K562 (cell line): ENCODE results near the gene DENND10. TPM values are rescaled to one million over a fixed set of nuclear protein-coding genes. Genes with fewer than 3 reads are reported as not detected.

Experiments
- ATAC-seq: fragments of 200-7000 bp; cut with Tn5 transposase; 3 replicates; pipeline ENCODE4 v1.9.1; 2020; ENCODE audit warnings: moderate library complexity
- BruUV-seq: library from RNA; stranded (reverse); fragments of 400-500 nt; replicated peaks from 2 replicates; lab custom pipeline; 2021; lab: Mats Ljungman, UMichigan
- CTCF ChIA-PET: fragments of 300-600 bp; formaldehyde crosslinking; extraction: SDS; loops from one replicate; lab custom pipeline; 2021; ENCODE audit warnings: low intra/inter-chr PET ratio; lab: Yijun Ruan, JAX
- POLR2A ChIA-PET: fragments of 300-600, 350-650 bp; sonication (Branson Sonifier 250); formaldehyde crosslinking; extraction: SDS; loops from one replicate; lab custom pipeline; 2021; ENCODE audit warnings: antibody characterized with exemption, inconsistent platforms; lab: Yijun Ruan, JAX
- DNase-seq, 4 experiments: peaks; one replicate each; pipeline versions ENCODE4 v3.0.0 to v3.0.0-alpha.2; 2011 to 2018; ENCODE audit warnings: low spot score in 3 of 4, mixed read lengths in 3 of 4; ENCODE audit errors: extremely low read depth in 1 of 4
- FAIRE-seq: peaks from 2 replicates; lab custom pipeline; 2011; peaks lifted over from hg19 to GRCh38; lab: Jason Lieb, UNC
- H2AFZ ChIP-seq: 2 replicates; pipeline ENCODE4 v1.6.0; 2011; ENCODE audit warnings: low read depth, low read length, control low read depth, inconsistent platforms
- H3K27ac ChIP-seq: fragments of 200-600 bp; 3 replicates; pipeline ENCODE4 v1.8.0; 2011; ENCODE audit warnings: low read depth, mild to moderate bottlenecking, control low read depth, inconsistent platforms, low read length, moderate library complexity, mixed read lengths; ENCODE audit errors: extremely low read depth
- H3K27me3 ChIP-seq, 2 experiments: fragments of 300-600 bp in 1 of 2; 2 replicates in 1 of 2; 3 replicates in 1 of 2; pipeline versions ENCODE4 v1.6.0 to v1.8.0; 2011; ENCODE audit warnings: inconsistent platforms in 2 of 2, low read length in 2 of 2, mild to moderate bottlenecking in 1 of 2, mixed read lengths in 1 of 2, moderate library complexity in 1 of 2; ENCODE audit not compliant: control insufficient read depth in 2 of 2, insufficient read depth in 2 of 2
- H3K36me3 ChIP-seq: fragments of 300-600 bp; 3 replicates; pipeline ENCODE4 v1.8.0; 2011; ENCODE audit warnings: mild to moderate bottlenecking, low read length, inconsistent platforms; ENCODE audit not compliant: control insufficient read depth, insufficient read depth
- H3K4me1 ChIP-seq, 2 experiments: fragments of 200-600 bp in 1 of 2; replicated peaks in 1 of 2; 2 replicates in 1 of 2; 3 replicates in 1 of 2; pipeline versions ENCODE4 v1.5.1 to v1.8.0; 2011; ENCODE audit warnings: inconsistent platforms in 2 of 2, low read length in 2 of 2, mild to moderate bottlenecking in 1 of 2, mixed read lengths in 1 of 2, moderate library complexity in 1 of 2; ENCODE audit not compliant: control insufficient read depth in 2 of 2, insufficient read depth in 2 of 2
- H3K4me2 ChIP-seq: 2 replicates; pipeline ENCODE4 v1.6.1; 2011; ENCODE audit warnings: low read length, control low read depth, inconsistent platforms, mixed read lengths; ENCODE audit not compliant: insufficient read depth
- H3K4me3 ChIP-seq: fragments of 200-600 bp; sonication (generic), shearing (Covaris generic); 2 replicates; pipeline ENCODE4 v1.5.1; 2016; ENCODE audit warnings: control low read depth, inconsistent platforms
- H3K79me2 ChIP-seq: fragments of 200-600 bp; 3 replicates; pipeline ENCODE4 v1.8.0; 2011; ENCODE audit warnings: low read length, inconsistent platforms; ENCODE audit not compliant: control insufficient read depth, insufficient read depth
- H3K9ac ChIP-seq, 2 experiments: 2 replicates each; pipeline versions ENCODE4 v1.6.0 to v1.6.1; 2011; ENCODE audit warnings: low read depth in 2 of 2, low read length in 2 of 2, control low read depth in 1 of 2, inconsistent platforms in 1 of 2, mild to moderate bottlenecking in 1 of 2, mixed read lengths in 1 of 2; ENCODE audit not compliant: insufficient read depth in 1 of 2
- H3K9me1 ChIP-seq: one replicate; pipeline ENCODE4 v1.6.0; 2011; ENCODE audit warnings: inconsistent platforms, mild to moderate bottlenecking, low read length, moderate library complexity; ENCODE audit not compliant: control insufficient read depth, insufficient read depth
- H3K9me3 ChIP-seq: replicated peaks from 2 replicates; pipeline ENCODE4 v1.5.1; 2011; ENCODE audit warnings: low read depth, low read length, inconsistent platforms; ENCODE audit not compliant: control insufficient read depth, insufficient read depth
- H4K20me1 ChIP-seq: replicated peaks from 2 replicates; pipeline ENCODE4 v1.6.1; 2011; ENCODE audit warnings: low read length, inconsistent platforms, mixed read lengths; ENCODE audit not compliant: control insufficient read depth, insufficient read depth
- ARID3B ChIP-seq: fragments of 250-450 bp; sonication (Bioruptor Pico); IDR thresholded peaks from 2 replicates; pipeline ENCODE4 v1.4.0; 2020; ENCODE audit warnings: borderline replicate concordance
- COPS2 ChIP-seq: fragments of 450-650 bp; conservative IDR thresholded peaks from 2 replicates; pipeline ENCODE4 v1.6.1; 2016; ENCODE audit warnings: mild to moderate bottlenecking, moderate library complexity
- DPF2 ChIP-seq: fragments of 450-650 bp; IDR thresholded peaks from 2 replicates; pipeline ENCODE4 v1.6.1; 2016
- HLTF ChIP-seq: fragments of 450-650 bp; IDR thresholded peaks from 2 replicates; pipeline ENCODE4 v1.6.1; 2016
- ILF3 ChIP-seq: fragments of 450-650 bp; IDR thresholded peaks from 2 replicates; pipeline ENCODE4 v1.6.1; 2018; ENCODE audit warnings: antibody characterized with exemption, mild to moderate bottlenecking, moderate library complexity, borderline replicate concordance
- NBN ChIP-seq: fragments of 450-650 bp; IDR thresholded peaks from 2 replicates; pipeline ENCODE4 v1.6.1; 2016; ENCODE audit warnings: low read depth, mild to moderate bottlenecking
- NCOA1 ChIP-seq: fragments of 450-650 bp; IDR thresholded peaks from 2 replicates; pipeline ENCODE4 v1.6.1; 2016; ENCODE audit warnings: low read depth
- NCOA2 ChIP-seq, 2 experiments: fragments of 450-650 bp; IDR thresholded peaks; 2 replicates each; pipeline ENCODE4 v1.6.1; 2018; ENCODE audit warnings: mild to moderate bottlenecking in 2 of 2, moderate library complexity in 1 of 2; ENCODE audit not compliant: partially characterized antibody in 2 of 2
- NEUROD1 ChIP-seq: fragments of 150-350 bp; IDR thresholded peaks from 2 replicates; pipeline ENCODE4 v1.6.1; 2014; ENCODE audit warnings: borderline replicate concordance, low read length, low read depth; ENCODE audit not compliant: partially characterized antibody
- NR2C1 ChIP-seq, 2 experiments: fragments of 450-650 bp; IDR thresholded peaks; 2 replicates each; pipeline ENCODE4 v1.6.1; 2017; ENCODE audit warnings: mild to moderate bottlenecking in 2 of 2, antibody characterized with exemption in 1 of 2, inconsistent platforms in 1 of 2, missing compliant biosample characterization in 1 of 2, missing genetic modification characterization in 1 of 2
- POLR2A ChIP-seq: fragments of 450-650 bp; conservative IDR thresholded peaks from 2 replicates; pipeline ENCODE4 v1.6.1; 2016
- RAD21 ChIP-seq, 2 experiments: fragments of 250-450 bp in 1 of 2; fragments of 450-650 bp in 1 of 2; sonication (Bioruptor Pico) in 1 of 2; formaldehyde crosslinking in 1 of 2; IDR thresholded peaks in 1 of 2; conservative IDR thresholded peaks in 1 of 2; 2 replicates each; pipeline versions ENCODE4 v1.4.0 to v1.8.0; 2020 to 2022; ENCODE audit warnings: mild to moderate bottlenecking in 2 of 2, moderate library complexity in 1 of 2
- SNIP1 ChIP-seq: fragments of 450-650 bp; IDR thresholded peaks from 2 replicates; pipeline ENCODE4 v1.7.1; 2017; ENCODE audit warnings: low read depth, mild to moderate bottlenecking
- TCF7L2 ChIP-seq: fragments of 150-350 bp; IDR thresholded peaks from 2 replicates; pipeline ENCODE4 v1.6.1; 2016; ENCODE audit warnings: low read depth, mild to moderate bottlenecking, low read length, moderate library complexity
- VEZF1 ChIP-seq: fragments of 200-800 bp; sonication (Bioruptor generic); IDR thresholded peaks from 2 replicates; pipeline ENCODE4 v1.6.1; 2017; ENCODE audit warnings: missing genetic modification characterization, missing compliant biosample characterization
- ZNF707 ChIP-seq: fragments of 250-450 bp; sonication (Bioruptor Pico); conservative IDR thresholded peaks from 2 replicates; pipeline ENCODE4 v1.8.0; 2022; ENCODE audit warnings: inconsistent platforms, mild to moderate bottlenecking, moderate library complexity
- WGBS: fragments of 100-300 bp; shearing (Covaris generic); methylation state at CpG from one replicate; pipeline ENCODE4 v1.1.6; 2016; ENCODE audit warnings: low coverage, mixed read lengths; ENCODE audit not compliant: insufficient coverage; ENCODE audit errors: missing lambda C conversion rate; 5-methylcytosine and 5-hydroxymethylcytosine counted together
- in situ Hi-C: fragments of 300-500 bp; cut with MboI; formaldehyde crosslinking; loops from 4 replicates; pipeline ENCODE4 v1.15.0; 2018; ENCODE audit warnings: inconsistent platforms, mixed read lengths
- intact Hi-C: fragments of 100-400 bp; cut with micrococcal nuclease; formaldehyde crosslinking; loops from 2 replicates; pipeline ENCODE4 v1.14.2; 2022
- polyA plus RNA-seq, 8 experiments: library from polyadenylated mRNA; depleted of rRNA in 4 of 8; stranded (reverse) in 5 of 8; unstranded in 3 of 8; fragments of >200 nt; fragmentation: Nextera tagmentation in 2 of 8; fragmentation: Illumina TruSeq in 1 of 8; extraction: Ambion mirVana in 2 of 8; extraction: Trizol in 1 of 8; gene quantifications; 2 replicates each; pipeline versions ENCODE4 v1.2.1 to v1.2.3, GENCODE V29; 2011 to 2014; ENCODE audit warnings: inconsistent platforms in 1 of 8, missing spikeins in 1 of 8
- total RNA-seq, 7 experiments: library from RNA; depleted of rRNA in 6 of 7; stranded (reverse); fragments of >200 nt in 6 of 7; fragmentation: Illumina TruSeq in 2 of 7; extraction: Trizol in 2 of 7; gene quantifications; 2 replicates each; pipeline versions ENCODE4 v1.2.1 to v1.2.3, GENCODE V29; 2011 to 2021; ENCODE audit warnings: low replicate concordance in 1 of 7
- TF ChIP-seq, protein P1 (sequence below): sonication (generic); formaldehyde crosslinking; IDR thresholded peaks from 2 replicates; pipeline ENCODE4 v1.8.0; 2023; ENCODE audit warnings: mild to moderate bottlenecking, missing genetic modification reagents

Gene DENND10
- total and polyA plus RNA-seq, 9 of the 15 experiments (the other 6 are each of a cell fraction or from before 2014, with no cell fraction given) = 9.4 to 20.0 (median 12.5) TPM

GRCh38 chr10:119103903-119104653 is at the start of gene DENND10 (continued):
- TF ChIP-seq ARID3B (CRISPR knock-in tag) = no peak
- TF ChIP-seq VEZF1 (CRISPR knock-in tag) = peak; percentile 83
- no peak for TF ChIP-seq RAD21 (CRISPR knock-in tag; conservative IDR thresholded peaks at IDR 0.05 in 1 of 2, IDR thresholded peaks at IDR 0.05 in 1 of 2)
- TF ChIP-seq POLR2A = peak; percentile 75

DNA sequence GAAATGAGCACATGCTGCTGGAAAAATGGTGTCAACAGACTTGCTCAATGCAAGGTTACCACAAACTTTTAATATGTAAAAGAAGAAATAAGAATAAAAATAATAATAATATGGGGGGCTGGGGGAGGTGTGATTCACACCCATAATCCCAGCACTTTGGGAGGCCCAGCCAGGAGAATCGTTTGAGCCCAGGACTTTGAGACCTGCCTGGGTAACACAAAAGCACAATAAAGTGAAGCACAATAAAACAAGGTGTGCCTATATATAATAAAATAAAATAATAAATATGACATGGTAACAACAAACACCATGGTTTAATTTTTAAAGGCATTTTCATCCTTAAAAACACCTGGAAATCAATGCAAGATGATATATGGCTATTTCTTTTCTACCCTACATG is 48.4 kb upstream of the DENND10 start:
- no peak overlapping the region for H3K27ac ChIP-seq
- FAIRE-seq = no peak
- no TSS peak for BruUV-seq
- H3K27me3 ChIP-seq = no peaks in the 10 kb centered on the region
- no peaks in the 10 kb centered on the region for H3K9me1 ChIP-seq
- no peak overlapping the region for H2AFZ ChIP-seq
- ChIA-PET CTCF (no interaction called here), POLR2A (no interaction called here)
- no peak overlapping the region for H3K4me2 ChIP-seq
- no peak overlapping the region for H3K4me3 ChIP-seq
- WGBS = 100% methylated on average over 1 of the region's 1 CpG
- H3K9ac ChIP-seq = no peak overlapping the region
- H3K36me3 ChIP-seq = peaks cover 96% of the 10 kb centered on the region
- H3K79me2 ChIP-seq = peaks cover 51% of the 10 kb centered on the region
- H4K20me1 ChIP-seq = no peaks in the 10 kb centered on the region
- in situ Hi-C loops (no loop called here), intact Hi-C loops (no loop called here)
- DNase-seq = no peak
- H3K4me1 ChIP-seq = no peaks in the 10 kb centered on the region
- ATAC-seq = no peak
- no peaks in the 10 kb centered on the region for H3K9me3 ChIP-seq
- TF ChIP-seq NBN (no peak), ILF3 (no peak), NR2C1 (IDR thresholded peaks at IDR 0.05) (no peak), NR2C1 (tag; IDR thresholded peaks at IDR 0.05) (no peak), NCOA1 (no peak), SNIP1 (no peak), DPF2 (no peak), TCF7L2 (no peak), ZNF707 (CRISPR knock-in tag) (no peak), COPS2 (no peak), NEUROD1 (no peak), HLTF (no peak), NCOA2 (IDR thresholded peaks at IDR 0.05; ENCODE audit: partially characterized antibody in 2 of 2) (no peak)
- TF ChIP-seq, protein P1, sequence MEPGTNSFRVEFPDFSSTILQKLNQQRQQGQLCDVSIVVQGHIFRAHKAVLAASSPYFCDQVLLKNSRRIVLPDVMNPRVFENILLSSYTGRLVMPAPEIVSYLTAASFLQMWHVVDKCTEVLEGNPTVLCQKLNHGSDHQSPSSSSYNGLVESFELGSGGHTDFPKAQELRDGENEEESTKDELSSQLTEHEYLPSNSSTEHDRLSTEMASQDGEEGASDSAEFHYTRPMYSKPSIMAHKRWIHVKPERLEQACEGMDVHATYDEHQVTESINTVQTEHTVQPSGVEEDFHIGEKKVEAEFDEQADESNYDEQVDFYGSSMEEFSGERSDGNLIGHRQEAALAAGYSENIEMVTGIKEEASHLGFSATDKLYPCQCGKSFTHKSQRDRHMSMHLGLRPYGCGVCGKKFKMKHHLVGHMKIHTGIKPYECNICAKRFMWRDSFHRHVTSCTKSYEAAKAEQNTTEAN = no peak
